Gastroesophageal sphincter (tissue), 4 donors: ENCODE data around the gene LAMA2. TPM values are rescaled to one million over a fixed set of nuclear protein-coding genes. Genes with fewer than 3 reads are reported as not detected.

Source experiments
- ATAC-seq: fragments of 150-250 bp; one replicate; pipeline ENCODE4 v1.9.1; 2016; ENCODE audit warnings: mild to moderate bottlenecking, moderate library complexity
- H3K27ac ChIP-seq, 4 donors: fragments of 200-600 bp; sonication (generic) in 3 of 4; 1 replicate in 3 of 4; 2 replicates in 1 of 4; pipeline ENCODE4 v1.5.1; 2016 to 2019
- H3K27me3 ChIP-seq: fragments of 200-600 bp; sonication (generic); one replicate; pipeline ENCODE4 v1.5.1; 2019
- H3K36me3 ChIP-seq, 2 donors: fragments of 200-600 bp; sonication (generic); one replicate each; pipeline ENCODE4 v1.5.1; 2019; ENCODE audit warnings: control low read depth in 1 of 2
- H3K4me1 ChIP-seq, 3 donors: fragments of 200-600 bp; sonication (generic); 1 replicate in 2 of 3; 2 replicates in 1 of 3; pipeline ENCODE4 v1.5.1; 2016 to 2019; ENCODE audit warnings: control low read depth in 2 of 3
- H3K4me3 ChIP-seq, 2 donors: fragments of 200-600 bp; sonication (generic); one replicate each; pipeline ENCODE4 v1.5.1; 2019; ENCODE audit warnings: mild to moderate bottlenecking in 1 of 2, moderate library complexity in 1 of 2
- H3K9me3 ChIP-seq, 3 donors: fragments of 200-600 bp; sonication (generic); one replicate each; pipeline ENCODE4 v1.5.1; 2017 to 2019; ENCODE audit warnings: control low read depth in 2 of 3
- CTCF ChIP-seq, 4 experiments: fragments of 200-600 bp in 2 of 4; fragments of 450-650 bp in 2 of 4; sonication (generic) in 1 of 4; IDR thresholded peaks; one replicate each; pipeline ENCODE4 v1.5.1; 2017 to 2019; ENCODE audit warnings: antibody characterized with exemption in 4 of 4, mild to moderate bottlenecking in 2 of 4, moderate library complexity in 2 of 4
- EP300 ChIP-seq: sonication (generic); formaldehyde crosslinking; IDR thresholded peaks from one replicate; pipeline ENCODE4 v1.6.1; 2017; ENCODE audit warnings: antibody characterized with exemption, mild to moderate bottlenecking
- POLR2A ChIP-seq, 2 donors: fragments of 450-650 bp; IDR thresholded peaks; one replicate each; pipeline ENCODE4 v1.6.1; 2017; ENCODE audit warnings: antibody characterized with exemption in 2 of 2, mild to moderate bottlenecking in 2 of 2, moderate library complexity in 1 of 2
- POLR2AphosphoS5 ChIP-seq: sonication (generic); formaldehyde crosslinking; IDR thresholded peaks from one replicate; pipeline ENCODE4 v1.6.1; 2017; ENCODE audit warnings: antibody characterized with exemption
- WGBS, 2 donors: methylation state at CpG; one replicate each; pipeline ENCODE4 v1.1.5; 2018; ENCODE audit warnings: low coverage in 1 of 2; 5-methylcytosine and 5-hydroxymethylcytosine counted together
- total RNA-seq, 4 donors: library from RNA; depleted of rRNA; stranded (reverse); fragments of >200 nt; gene quantifications; one replicate each; pipeline ENCODE4 v1.1.0, GENCODE V29; 2016

LAMA2 gene
- total RNA-seq, 4 donors from 2014 or later: 103 to 199 (median 153) TPM

- ATAC-seq: no peak
- no peak overlapping the region for H3K27ac ChIP-seq
- H3K36me3 ChIP-seq: peaks cover 0 to 4% of the 10 kb centered on the region in 2 donors
- no peaks in the 10 kb centered on the region for H3K27me3 ChIP-seq
- H3K4me3 ChIP-seq: no peak overlapping the region
- no peaks in the 10 kb centered on the region for H3K9me3 ChIP-seq
- WGBS, 2 donors: 88 to 89% methylated on average over 1 of the region's 1 CpG
- TF ChIP-seq POLR2AphosphoS5: no peak
- TF ChIP-seq EP300: no peak
- no peak for TF ChIP-seq POLR2A (IDR thresholded peaks at IDR 0.05)
- no peak for TF ChIP-seq CTCF (IDR thresholded peaks at IDR 0.05)
- no peaks in the 10 kb centered on the region for H3K4me1 ChIP-seq
Observed at GRCh38 chr6:129306826-129307225, 423.9 kb downstream of the LAMA2 start.

GRCh38 chr6:129307845-129308244 lies 424.9 kb downstream of the LAMA2 start:
- Histone ChIP-seq H3K36me3 (peaks cover 0 to 7% of the 10 kb centered on the region in 2 donors), H3K4me1 (no peaks in the 10 kb centered on the region), H3K27me3 (no peaks in the 10 kb centered on the region), H3K27ac (no peak overlapping the region), H3K9me3 (no peaks in the 10 kb centered on the region), H3K4me3 (no peak overlapping the region)
- 75 to 83% methylated on average over 2 of the region's 2 CpGs for WGBS, 2 donors
- TF ChIP-seq CTCF (IDR thresholded peaks at IDR 0.05): no peak
- no peak for TF ChIP-seq EP300
- TF ChIP-seq POLR2A (IDR thresholded peaks at IDR 0.05): no peak
- no peak for ATAC-seq

GRCh38 chr6:129309154-129309553 lies 426.2 kb downstream of the LAMA2 start:
- H3K4me1 ChIP-seq: no peaks in the 10 kb centered on the region
- H3K27ac ChIP-seq: no peak overlapping the region
- no peaks in the 10 kb centered on the region for H3K27me3 ChIP-seq
- no peak for ATAC-seq
- TF ChIP-seq POLR2AphosphoS5 (no peak), EP300 (no peak), POLR2A (IDR thresholded peaks at IDR 0.05) (no peak), CTCF (IDR thresholded peaks at IDR 0.05) (no peak)
- peaks cover 0 to 16% of the 10 kb centered on the region in 2 donors for H3K36me3 ChIP-seq
- H3K4me3 ChIP-seq: no peak overlapping the region
- H3K9me3 ChIP-seq: no peaks in the 10 kb centered on the region
- 89 to 94% methylated on average over 1 of the region's 1 CpG for WGBS, 2 donors

DNA sequence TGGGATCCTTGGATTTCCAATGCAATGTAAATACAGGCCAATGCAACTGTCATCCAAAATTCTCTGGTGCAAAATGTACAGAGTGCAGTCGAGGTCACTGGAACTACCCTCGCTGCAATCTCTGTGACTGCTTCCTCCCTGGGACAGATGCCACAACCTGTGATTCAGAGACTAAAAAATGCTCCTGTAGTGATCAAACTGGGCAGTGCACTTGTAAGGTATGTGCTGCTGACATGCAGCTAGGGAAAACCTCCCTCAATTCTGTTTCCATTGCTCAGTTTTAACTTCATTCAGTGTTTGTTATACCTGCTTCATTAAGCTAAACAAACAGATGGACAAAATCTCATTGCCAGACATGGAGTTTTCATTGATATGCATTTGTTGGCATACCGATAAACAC lies 429.9 kb downstream of the LAMA2 start:
- no peaks in the 10 kb centered on the region for H3K27me3 ChIP-seq
- peaks cover 0 to 40% of the 10 kb centered on the region in 2 donors for H3K36me3 ChIP-seq
- WGBS, 2 donors: 59 to 100% methylated on average over 1 to 3 of the region's 3 CpGs
- TF ChIP-seq EP300 (no peak), CTCF (IDR thresholded peaks at IDR 0.05) (no peak), POLR2AphosphoS5 (no peak), POLR2A (IDR thresholded peaks at IDR 0.05) (no peak)
- H3K27ac ChIP-seq: no peak overlapping the region
- H3K4me1 ChIP-seq: no peaks in the 10 kb centered on the region
- no peaks in the 10 kb centered on the region for H3K9me3 ChIP-seq
- ATAC-seq: no peak
- H3K4me3 ChIP-seq: no peak overlapping the region

GRCh38 chr6:129314575-129314974 lies 431.6 kb downstream of the LAMA2 start:
- ATAC-seq: no peak
- Histone ChIP-seq H3K36me3 (peaks cover 0 to 36% of the 10 kb centered on the region in 2 donors), H3K27ac (no peak overlapping the region), H3K27me3 (no peaks in the 10 kb centered on the region), H3K9me3 (no peaks in the 10 kb centered on the region), H3K4me3 (no peak overlapping the region), H3K4me1 (no peaks in the 10 kb centered on the region)
- TF ChIP-seq CTCF (IDR thresholded peaks at IDR 0.05): no peak
- no peak for TF ChIP-seq POLR2A (IDR thresholded peaks at IDR 0.05)
- TF ChIP-seq EP300: no peak
- TF ChIP-seq POLR2AphosphoS5: no peak
- 86 to 93% methylated on average over 1 to 6 of the region's 9 CpGs for WGBS, 2 donors
